ENCODE measurements around the gene GORASP2. TPM values are rescaled to one million over a fixed set of nuclear protein-coding genes. Genes with fewer than 3 reads are reported as not detected.

The GORASP2 gene
- total RNA-seq, 4 donors from 2014 or later, result 28.6 to 47.4 (median 36.0) TPM

DNA sequence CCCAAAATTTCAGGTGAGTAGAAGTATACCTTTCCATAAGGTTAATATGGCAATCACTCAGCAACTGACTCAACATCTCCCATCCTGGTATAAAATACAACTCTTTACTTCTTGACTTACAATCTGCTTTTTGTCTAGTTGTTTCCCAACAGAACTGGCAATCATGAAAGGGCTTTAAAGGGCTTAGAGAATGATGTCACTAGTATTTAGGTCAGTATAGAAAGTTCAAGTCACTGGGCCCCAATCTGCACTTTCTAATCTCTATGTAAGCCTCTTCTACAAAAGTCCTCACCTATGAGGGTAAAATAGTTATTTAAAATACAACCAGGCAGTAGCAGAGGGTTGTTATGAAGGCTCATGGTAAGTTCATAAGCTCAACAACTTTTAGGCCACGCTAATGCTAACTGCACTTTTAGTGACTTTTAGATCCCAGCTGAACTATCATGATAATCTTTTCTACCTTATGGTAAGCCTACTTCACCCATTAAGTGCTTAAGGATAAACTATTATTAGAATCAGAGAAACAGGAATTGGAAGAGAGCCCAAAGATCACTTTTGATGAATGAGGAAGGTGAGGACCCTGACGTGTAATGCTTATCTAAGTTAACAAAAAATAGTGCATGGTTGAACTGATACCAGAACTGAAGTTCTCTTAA lies 79.6 kb downstream of the GORASP2 start:
- TF ChIP-seq, protein P1, sequence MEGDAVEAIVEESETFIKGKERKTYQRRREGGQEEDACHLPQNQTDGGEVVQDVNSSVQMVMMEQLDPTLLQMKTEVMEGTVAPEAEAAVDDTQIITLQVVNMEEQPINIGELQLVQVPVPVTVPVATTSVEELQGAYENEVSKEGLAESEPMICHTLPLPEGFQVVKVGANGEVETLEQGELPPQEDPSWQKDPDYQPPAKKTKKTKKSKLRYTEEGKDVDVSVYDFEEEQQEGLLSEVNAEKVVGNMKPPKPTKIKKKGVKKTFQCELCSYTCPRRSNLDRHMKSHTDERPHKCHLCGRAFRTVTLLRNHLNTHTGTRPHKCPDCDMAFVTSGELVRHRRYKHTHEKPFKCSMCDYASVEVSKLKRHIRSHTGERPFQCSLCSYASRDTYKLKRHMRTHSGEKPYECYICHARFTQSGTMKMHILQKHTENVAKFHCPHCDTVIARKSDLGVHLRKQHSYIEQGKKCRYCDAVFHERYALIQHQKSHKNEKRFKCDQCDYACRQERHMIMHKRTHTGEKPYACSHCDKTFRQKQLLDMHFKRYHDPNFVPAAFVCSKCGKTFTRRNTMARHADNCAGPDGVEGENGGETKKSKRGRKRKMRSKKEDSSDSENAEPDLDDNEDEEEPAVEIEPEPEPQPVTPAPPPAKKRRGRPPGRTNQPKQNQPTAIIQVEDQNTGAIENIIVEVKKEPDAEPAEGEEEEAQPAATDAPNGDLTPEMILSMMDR (IDR thresholded peaks at IDR 0.05; ENCODE audit: low read depth), result no peak

DNA sequence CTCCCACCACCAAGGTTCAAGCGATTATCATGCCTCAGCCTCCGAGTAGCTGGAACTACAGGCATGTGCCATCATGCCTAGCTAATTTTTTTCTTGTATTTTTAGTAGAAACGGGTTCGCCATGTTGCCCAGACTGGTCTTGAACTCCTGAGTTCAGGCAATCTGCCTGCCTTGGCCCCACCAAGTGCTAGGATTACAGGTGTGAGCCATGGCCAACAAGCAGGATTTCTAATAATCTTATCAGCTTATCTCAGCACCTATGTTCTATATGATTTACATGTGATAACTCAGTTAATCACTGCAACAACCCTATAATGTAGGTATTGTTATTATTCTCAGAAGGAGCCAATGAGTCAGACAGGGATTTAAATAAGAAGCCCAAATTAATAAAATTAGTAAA lies 80.3 kb downstream of the GORASP2 start:
- TF ChIP-seq, protein P1 (IDR thresholded peaks at IDR 0.05; ENCODE audit: low read depth), result no peak

DNA sequence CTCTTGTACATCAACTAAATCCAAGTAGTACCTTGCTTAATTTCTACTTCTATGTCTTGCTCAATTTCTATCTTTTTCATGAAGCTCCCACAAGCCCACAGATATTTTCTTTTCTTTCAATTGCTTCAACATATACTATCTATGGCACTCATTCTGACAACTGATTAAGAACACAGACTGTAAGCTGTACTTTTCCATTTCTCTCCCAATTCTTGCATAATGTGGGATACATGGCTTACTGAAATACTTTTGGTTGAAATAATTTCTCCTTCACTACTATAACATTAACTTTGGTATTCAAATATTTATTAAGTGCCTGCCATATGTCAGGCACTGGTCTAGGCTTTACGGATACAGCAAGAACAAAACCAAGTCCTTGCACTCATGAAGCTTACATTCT lies 84.8 kb downstream of the GORASP2 start:
- TF ChIP-seq, protein P1 (IDR thresholded peaks at IDR 0.05; ENCODE audit: low read depth), result no peak

DNA sequence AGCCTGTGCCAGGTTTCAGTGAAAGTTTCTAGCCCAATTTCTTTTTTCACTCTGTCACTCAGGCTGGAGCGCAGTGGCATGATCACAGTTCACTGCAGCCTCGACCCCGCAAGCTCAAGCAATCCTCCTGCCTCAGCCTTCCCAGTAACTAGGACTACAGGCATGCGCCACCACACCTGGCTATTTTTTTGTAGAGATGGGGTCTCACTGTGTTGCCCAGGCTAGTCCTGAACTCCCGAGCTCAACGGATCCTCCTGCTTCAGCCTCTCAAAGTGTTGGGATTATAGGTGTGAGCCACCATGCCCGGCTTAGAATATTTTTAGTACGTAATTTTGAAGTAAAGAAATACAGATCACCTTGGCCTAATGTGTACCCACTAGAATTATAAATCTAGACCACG lies 87.1 kb downstream of the GORASP2 start:
- TF ChIP-seq, protein P1 (IDR thresholded peaks at IDR 0.05; ENCODE audit: low read depth), result no peak

Other genes starting within 250 kb of the GORASP2 start
- 1 to 10 TPM in 3 of 4 donors, not detected in 1; 2.6 to 7.0 (median 4.4) TPM for gene SP5, start 213.9 kb upstream of the GORASP2 start, total RNA-seq
- 1 to 10 TPM in 1 of 4 donors, not detected in 3; 1.0 TPM for gene ERICH2, start 158.9 kb upstream of the GORASP2 start, total RNA-seq
- 1 to 10 TPM in 1 of 4 donors, under 1 TPM in 1, not detected in 2; 0.68 to 2.4 TPM for gene GAD1, start 112.4 kb upstream of the GORASP2 start, total RNA-seq
- gene TLK1, start 231.6 kb downstream of the GORASP2 start, total RNA-seq, result 10 to 100 TPM; 30.6 to 37.5 (median 34.4) TPM